DOHH2 (cell line): ENCODE measurements around the gene SELENOS.

Experiments
- EZH2phosphoT487 ChIP-seq: fragments of 200-600 bp; sonication (generic); IDR thresholded peaks from 2 replicates; pipeline ENCODE4 v1.6.1; 2017; ENCODE audit warnings: borderline replicate concordance, mild to moderate bottlenecking, antibody characterized with exemption, low read length, moderate library complexity, mixed read lengths
- TF ChIP-seq, protein P1 (sequence below): fragments of 200-600 bp; sonication (generic); IDR thresholded peaks from one replicate; pipeline ENCODE4 v1.5.1; 2014; ENCODE audit warnings: antibody characterized with exemption, mild to moderate bottlenecking, low read depth, low read length; ENCODE audit not compliant: poor library complexity, severe bottlenecking

DNA sequence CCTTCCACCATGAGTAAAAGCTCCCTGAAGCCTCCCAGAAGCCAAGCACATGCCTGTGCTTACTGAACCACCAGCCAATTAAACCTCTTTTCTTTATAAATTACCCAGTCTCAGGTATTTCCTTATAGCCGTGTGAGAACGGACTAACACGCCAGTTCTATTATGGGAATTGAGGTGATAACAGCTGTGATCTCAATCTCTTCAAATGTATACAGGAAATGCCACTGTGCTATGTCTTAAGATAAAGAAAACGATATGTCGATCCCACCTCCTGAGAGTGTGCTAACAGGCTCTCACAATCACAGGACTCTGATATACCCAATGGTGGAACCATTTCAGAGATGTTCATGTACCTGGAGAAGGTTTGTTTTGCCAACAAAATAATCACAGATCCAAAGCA lies 51.6 kb downstream of the SELENOS start:
- TF ChIP-seq, protein P1, sequence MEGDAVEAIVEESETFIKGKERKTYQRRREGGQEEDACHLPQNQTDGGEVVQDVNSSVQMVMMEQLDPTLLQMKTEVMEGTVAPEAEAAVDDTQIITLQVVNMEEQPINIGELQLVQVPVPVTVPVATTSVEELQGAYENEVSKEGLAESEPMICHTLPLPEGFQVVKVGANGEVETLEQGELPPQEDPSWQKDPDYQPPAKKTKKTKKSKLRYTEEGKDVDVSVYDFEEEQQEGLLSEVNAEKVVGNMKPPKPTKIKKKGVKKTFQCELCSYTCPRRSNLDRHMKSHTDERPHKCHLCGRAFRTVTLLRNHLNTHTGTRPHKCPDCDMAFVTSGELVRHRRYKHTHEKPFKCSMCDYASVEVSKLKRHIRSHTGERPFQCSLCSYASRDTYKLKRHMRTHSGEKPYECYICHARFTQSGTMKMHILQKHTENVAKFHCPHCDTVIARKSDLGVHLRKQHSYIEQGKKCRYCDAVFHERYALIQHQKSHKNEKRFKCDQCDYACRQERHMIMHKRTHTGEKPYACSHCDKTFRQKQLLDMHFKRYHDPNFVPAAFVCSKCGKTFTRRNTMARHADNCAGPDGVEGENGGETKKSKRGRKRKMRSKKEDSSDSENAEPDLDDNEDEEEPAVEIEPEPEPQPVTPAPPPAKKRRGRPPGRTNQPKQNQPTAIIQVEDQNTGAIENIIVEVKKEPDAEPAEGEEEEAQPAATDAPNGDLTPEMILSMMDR, result no peak
- no peak for TF ChIP-seq EZH2phosphoT487
